ENCODE measurements around the gene GLG1.

The GLG1 gene

DNA sequence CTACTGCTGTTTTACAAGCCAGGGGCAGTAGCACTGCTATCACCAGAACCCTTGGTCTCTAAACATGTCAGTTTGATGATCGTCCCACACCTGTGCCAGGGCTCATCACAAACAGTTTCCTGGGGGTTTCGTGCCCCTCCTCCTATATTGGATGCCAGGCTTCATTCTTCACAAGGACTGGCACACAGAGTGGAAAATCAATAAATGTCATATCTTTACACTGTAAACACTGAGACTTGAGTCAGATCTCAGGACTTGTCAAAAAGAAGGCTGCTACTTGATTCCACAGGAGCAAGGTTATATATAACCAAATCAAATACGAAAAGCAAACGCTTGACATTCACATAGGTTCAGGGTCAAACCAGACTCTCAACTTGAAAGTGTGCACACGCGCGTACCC lies 146.4 kb downstream of the GLG1 start:
- no peak for DNase-seq (ENCODE audit: low read depth, low spot score)
- CTCF ChIA-PET, result interaction anchor here (1.3 kb wide), 1 partner anchor 191 kb away, joined by 3 read pairs; no protein-coding TSS in a partner anchor
- POLR2A ChIA-PET, result interaction anchor here (0.8 kb wide), 1 partner anchor 11 kb away, joined by 3 read pairs; no protein-coding TSS in a partner anchor
- H3K4me3 ChIP-seq (ENCODE audit: low read depth, low read length), result no peak overlapping the region
- TF ChIP-seq, protein P1, sequence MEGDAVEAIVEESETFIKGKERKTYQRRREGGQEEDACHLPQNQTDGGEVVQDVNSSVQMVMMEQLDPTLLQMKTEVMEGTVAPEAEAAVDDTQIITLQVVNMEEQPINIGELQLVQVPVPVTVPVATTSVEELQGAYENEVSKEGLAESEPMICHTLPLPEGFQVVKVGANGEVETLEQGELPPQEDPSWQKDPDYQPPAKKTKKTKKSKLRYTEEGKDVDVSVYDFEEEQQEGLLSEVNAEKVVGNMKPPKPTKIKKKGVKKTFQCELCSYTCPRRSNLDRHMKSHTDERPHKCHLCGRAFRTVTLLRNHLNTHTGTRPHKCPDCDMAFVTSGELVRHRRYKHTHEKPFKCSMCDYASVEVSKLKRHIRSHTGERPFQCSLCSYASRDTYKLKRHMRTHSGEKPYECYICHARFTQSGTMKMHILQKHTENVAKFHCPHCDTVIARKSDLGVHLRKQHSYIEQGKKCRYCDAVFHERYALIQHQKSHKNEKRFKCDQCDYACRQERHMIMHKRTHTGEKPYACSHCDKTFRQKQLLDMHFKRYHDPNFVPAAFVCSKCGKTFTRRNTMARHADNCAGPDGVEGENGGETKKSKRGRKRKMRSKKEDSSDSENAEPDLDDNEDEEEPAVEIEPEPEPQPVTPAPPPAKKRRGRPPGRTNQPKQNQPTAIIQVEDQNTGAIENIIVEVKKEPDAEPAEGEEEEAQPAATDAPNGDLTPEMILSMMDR (IDR thresholded peaks at IDR 0.05; ENCODE audit: insufficient read depth, low read length, missing control alignments), result no peak

DNA sequence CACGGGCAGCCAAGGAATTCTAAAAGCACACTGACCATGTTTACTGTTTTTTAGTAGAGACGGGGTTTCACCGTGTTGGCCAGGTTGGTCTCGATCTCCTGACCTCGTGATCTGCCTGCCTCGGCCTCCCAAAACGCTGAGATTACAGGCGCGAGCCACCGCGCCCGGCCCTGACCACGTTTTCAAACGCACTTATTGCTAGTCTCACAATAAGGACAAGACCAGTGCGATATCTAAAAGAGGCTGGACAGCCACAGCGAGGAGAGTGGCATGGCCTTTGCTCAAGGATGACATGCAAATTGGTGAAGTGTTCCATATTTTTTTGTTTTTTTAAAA lies 150.7 kb downstream of the GLG1 start:
- ChIA-PET CTCF (no interaction called here), POLR2A (no interaction called here)
- no peak overlapping the region for H3K4me3 ChIP-seq (ENCODE audit: low read depth, low read length)
- no peak for DNase-seq (ENCODE audit: low read depth, low spot score)
- TF ChIP-seq, protein P1 (IDR thresholded peaks at IDR 0.05; ENCODE audit: insufficient read depth, low read length, missing control alignments), result no peak

DNA sequence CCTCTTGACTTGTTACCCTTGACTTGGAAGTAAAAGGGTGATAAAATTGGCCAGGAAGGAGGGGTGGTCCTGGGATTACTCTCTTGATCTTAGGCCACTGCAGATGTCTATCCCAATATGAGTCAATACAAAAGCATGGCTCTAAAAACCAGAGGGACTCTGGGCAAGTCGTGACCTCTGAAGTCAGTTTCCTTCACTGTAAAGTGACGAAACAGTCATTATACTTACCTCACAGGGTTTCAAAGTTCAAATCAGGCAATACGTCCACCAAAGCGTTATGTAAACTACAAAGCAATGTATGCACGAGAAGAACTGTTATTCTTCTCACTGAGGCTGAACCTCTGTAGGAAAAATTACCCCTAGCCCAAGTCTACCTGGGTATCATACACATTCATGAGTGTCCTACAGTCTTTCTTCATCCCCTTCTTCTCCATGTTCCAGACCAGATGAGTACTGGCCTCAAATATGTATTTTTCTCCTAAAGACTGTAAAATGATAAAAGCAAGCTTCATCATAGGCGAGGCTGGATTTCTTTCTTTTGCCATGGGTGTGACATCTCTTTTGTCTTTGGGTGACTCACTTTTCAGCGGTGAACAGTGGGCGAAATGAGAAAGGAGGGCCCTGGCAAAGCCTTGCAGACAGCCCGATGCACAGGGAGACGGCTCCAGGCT lies 151.2 kb downstream of the GLG1 start:
- H3K4me3 ChIP-seq (ENCODE audit: low read depth, low read length), result no peak overlapping the region
- TF ChIP-seq, protein P1 (IDR thresholded peaks at IDR 0.05; ENCODE audit: insufficient read depth, low read length, missing control alignments), result no peak
- no peak for DNase-seq (ENCODE audit: low read depth, low spot score)
- ChIA-PET POLR2A (no interaction called here), CTCF (no interaction called here)

DNA sequence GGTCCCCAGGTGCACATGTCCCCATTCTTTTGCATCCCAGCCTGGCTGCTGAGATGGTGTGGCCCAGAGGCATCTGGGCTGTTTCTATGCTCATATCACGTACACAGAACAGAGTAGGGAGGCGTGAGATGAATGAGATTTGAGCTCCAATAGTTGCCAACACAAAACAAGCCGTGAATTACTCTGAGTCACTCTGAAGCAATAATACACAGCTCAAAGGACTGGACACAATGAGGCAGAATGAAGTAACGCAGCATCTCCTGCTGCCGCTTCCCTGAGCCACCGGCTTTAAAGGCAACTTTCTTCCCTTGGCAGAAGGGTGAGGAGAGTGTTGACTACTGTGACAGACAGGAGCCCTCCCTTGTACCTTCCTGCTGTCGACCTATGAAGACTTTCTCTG lies 151.7 kb downstream of the GLG1 start:
- TF ChIP-seq, protein P1 (IDR thresholded peaks at IDR 0.05; ENCODE audit: insufficient read depth, low read length, missing control alignments), result no peak
- CTCF ChIA-PET, result no interaction called here
- H3K4me3 ChIP-seq (ENCODE audit: low read depth, low read length), result no peak overlapping the region
- no peak for DNase-seq (ENCODE audit: low read depth, low spot score)
- POLR2A ChIA-PET, result no interaction called here

DNA sequence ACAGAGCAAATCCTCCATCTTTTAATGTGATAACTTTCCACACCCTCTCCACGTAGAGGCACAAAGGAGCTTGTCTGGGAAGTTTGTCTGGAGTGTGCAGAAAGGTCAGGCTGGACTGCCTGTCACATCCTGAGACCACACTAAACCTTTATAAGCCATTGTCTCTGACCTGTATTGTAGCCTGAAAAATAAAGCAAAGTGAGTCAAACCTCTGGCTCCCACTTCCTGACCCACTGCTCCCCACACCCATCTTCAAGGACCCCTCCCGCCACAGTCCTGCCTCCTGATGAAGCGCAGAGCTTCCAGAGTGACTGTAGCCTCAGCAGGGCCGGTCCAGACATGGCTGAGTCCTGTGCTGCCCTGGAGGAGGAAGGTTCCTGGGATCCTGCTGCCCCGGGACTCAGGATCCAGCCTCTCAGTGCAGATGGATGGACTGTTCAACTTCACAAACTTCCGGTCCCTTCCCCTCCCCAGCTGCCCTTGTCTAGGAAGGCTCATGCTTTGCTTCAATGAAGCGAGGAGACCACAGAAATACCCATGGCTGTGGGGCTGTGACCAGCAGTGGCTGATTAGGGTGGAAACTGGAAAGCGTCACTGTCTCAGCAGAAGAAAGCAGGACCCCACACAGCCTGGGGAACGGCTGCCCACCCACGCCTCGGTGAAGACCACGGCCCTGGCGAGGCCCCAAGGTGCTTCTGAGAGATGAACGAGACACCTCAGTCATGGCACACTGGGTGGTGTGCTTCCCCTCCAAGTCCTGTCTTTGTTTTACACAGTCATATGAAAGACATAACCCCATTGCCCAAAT lies 154.8 kb downstream of the GLG1 start:
- no peak overlapping the region for H3K4me3 ChIP-seq (ENCODE audit: low read depth, low read length)
- POLR2A ChIA-PET, result no interaction called here
- no peak for DNase-seq (ENCODE audit: low read depth, low spot score)
- CTCF ChIA-PET, result no interaction called here
- TF ChIP-seq, protein P1 (IDR thresholded peaks at IDR 0.05; ENCODE audit: insufficient read depth, low read length, missing control alignments), result no peak

DNA sequence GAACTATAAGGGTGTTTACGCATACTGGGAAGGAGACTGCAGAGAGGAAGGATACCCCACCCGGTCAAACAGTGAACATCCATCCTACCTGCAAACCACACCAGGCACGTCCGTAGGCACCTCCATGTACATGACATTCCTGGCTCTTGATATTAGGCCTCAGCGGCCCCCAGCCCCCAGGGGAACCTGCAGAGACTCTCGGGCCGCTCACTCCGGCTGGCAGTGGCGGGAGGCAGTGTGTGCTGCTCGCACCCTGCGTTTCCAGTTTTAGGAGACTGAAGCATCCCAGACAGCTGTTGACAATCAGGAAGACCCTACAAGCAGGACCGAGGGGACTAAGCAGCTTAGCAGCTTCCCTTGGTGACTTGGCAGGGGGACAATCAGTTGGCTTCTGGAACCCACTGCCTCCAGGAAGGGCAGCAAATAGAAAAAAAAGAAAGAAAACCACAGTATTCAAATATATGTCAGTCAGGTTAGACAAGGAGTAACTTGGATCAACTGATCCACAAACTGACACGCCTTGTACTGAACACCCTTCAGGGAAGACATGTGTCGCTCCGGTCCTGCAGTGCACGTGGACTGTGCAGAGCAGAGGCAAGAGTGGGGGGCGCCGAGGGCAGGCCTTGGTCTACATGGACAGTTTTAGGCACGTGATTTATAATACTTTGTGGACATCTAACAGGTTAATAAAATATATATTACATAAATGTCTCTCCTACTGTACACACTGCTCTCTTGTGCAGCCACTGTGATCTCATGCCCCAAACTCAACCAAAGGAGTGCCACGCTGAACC lies 155.8 kb downstream of the GLG1 start:
- ChIA-PET CTCF (no interaction called here), POLR2A (no interaction called here)
- H3K4me3 ChIP-seq (ENCODE audit: low read depth, low read length), result no peak overlapping the region
- no peak for DNase-seq (ENCODE audit: low read depth, low spot score)
- TF ChIP-seq, protein P1 (IDR thresholded peaks at IDR 0.05; ENCODE audit: insufficient read depth, low read length, missing control alignments), result no peak
